Measurements from ENCODE around the gene MYD88.

- TF ChIP-seq CTCF (IDR thresholded peaks at IDR 0.05; ENCODE audit: insufficient read depth, low read depth, low read length) (no peak), EZH2 (IDR thresholded peaks at IDR 0.05; ENCODE audit: insufficient read depth, low read length) (no peak)
Observed at GRCh38 chr3:38173834-38174418, 35.5 kb downstream of the MYD88 start.

Data from astrocyte (in vitro differentiated cells and primary cell).